NCI-H2171 (cell line): Measurements from ENCODE around the gene NUP98.
"Not testable (repeated sequence)": the region's sequence is repeated elsewhere in the genome, so short reads cannot be mapped to it uniquely, and the experiment has no call there.

Source experiments
- DNase-seq: peaks from one replicate; lab custom pipeline; 2025; lab: John Stamatoyannopoulos, UW

Gene NUP98

GRCh38 chr11:3826721-3827120, 29.4 kb upstream of the NUP98 start:
- DNase-seq = no peak

- no peak for DNase-seq
Observed at GRCh38 chr11:3825473-3826154, 28.3 kb upstream of the NUP98 start.

- DNase-seq = no peak
Observed at GRCh38 chr11:3824714-3825472, 27.5 kb upstream of the NUP98 start.

GRCh38 chr11:3823762-3824506, 26.6 kb upstream of the NUP98 start:
- DNase-seq = no peak

- no peak for DNase-seq
Observed at GRCh38 chr11:3823303-3823702, 25.9 kb upstream of the NUP98 start.

- DNase-seq = no peak
Observed at GRCh38 chr11:3822312-3822711, 25.0 kb upstream of the NUP98 start.

- DNase-seq = no peak
Observed at GRCh38 chr11:3820971-3821370, 23.6 kb upstream of the NUP98 start.

- DNase-seq = no peak
Observed at GRCh38 chr11:3817181-3817800, 19.9 kb upstream of the NUP98 start.

- DNase-seq = no peak
Observed at GRCh38 chr11:3816673-3817072, 19.3 kb upstream of the NUP98 start.

GRCh38 chr11:3815845-3816244, 18.5 kb upstream of the NUP98 start:
- DNase-seq = no peak

GRCh38 chr11:3814832-3815231, 17.5 kb upstream of the NUP98 start:
- DNase-seq = not testable (repeated sequence)

GRCh38 chr11:3810951-3811350, 13.6 kb upstream of the NUP98 start:
- no peak for DNase-seq

- DNase-seq = no peak
Observed at GRCh38 chr11:3810446-3810845, 13.1 kb upstream of the NUP98 start.

- no peak for DNase-seq
Observed at GRCh38 chr11:3809624-3809928, 12.2 kb upstream of the NUP98 start.

GRCh38 chr11:3808861-3809623, 11.7 kb upstream of the NUP98 start:
- DNase-seq = no peak

- no peak for DNase-seq
Observed at GRCh38 chr11:3807909-3808860, 10.8 kb upstream of the NUP98 start, which contains the start of gene PGAP2. Gene PGAP2, plus strand, starts transcription at chr11:3808560. Its CDS starts 2,700 bp downstream, at chr11:3811260.

- no peak for DNase-seq
Observed at GRCh38 chr11:3803726-3804495, 6.6 kb upstream of the NUP98 start.

- no peak for DNase-seq
Observed at GRCh38 chr11:3802011-3802790, 4.8 kb upstream of the NUP98 start.

GRCh38 chr11:3799873-3800272, 2.5 kb upstream of the NUP98 start:
- DNase-seq = no peak
